Jurkat, Clone E6-1 (cell line): ENCODE measurements around the gene ABCF2.
A peak's percentile ranks its signal among the peaks of the same experiment; 100 is the strongest.

Source experiments
- DNase-seq: peaks from one replicate; pipeline ENCODE4 v3.0.0-alpha.2; 2011; ENCODE audit warnings: low read depth, low spot score
- H3K4me3 ChIP-seq: 2 replicates; pipeline ENCODE4 v1.5.1; 2011; ENCODE audit warnings: mild to moderate bottlenecking, low read length, control low read depth, moderate library complexity

Gene ABCF2

GRCh38 chr7:151185762-151186639, 41.0 kb downstream of the ABCF2 start:
- DNase-seq = no peak

GRCh38 chr7:151181011-151181431, 46.0 kb downstream of the ABCF2 start:
- H3K4me3 ChIP-seq = no peak overlapping the region
- no peak for DNase-seq

More at GRCh38 chr7:151185762-151186639, 41.0 kb downstream of the ABCF2 start:
- no peak overlapping the region for H3K4me3 ChIP-seq

GRCh38 chr7:151179946-151180345, 47.1 kb downstream of the ABCF2 start:
- H3K4me3 ChIP-seq = no peak overlapping the region
- DNase-seq = no peak

- DNase-seq = no peak
- no peak overlapping the region for H3K4me3 ChIP-seq
Observed at GRCh38 chr7:151179287-151179860, 47.6 kb downstream of the ABCF2 start.

GRCh38 chr7:151178831-151179230, 48.2 kb downstream of the ABCF2 start:
- no peak overlapping the region for H3K4me3 ChIP-seq
- DNase-seq = no peak

- no peak for DNase-seq
- no peak overlapping the region for H3K4me3 ChIP-seq
Observed at GRCh38 chr7:151178236-151178635, 48.8 kb downstream of the ABCF2 start.

- no peak overlapping the region for H3K4me3 ChIP-seq
- no peak for DNase-seq
Observed at GRCh38 chr7:151177310-151177709, 49.7 kb downstream of the ABCF2 start.

- H3K4me3 ChIP-seq = no peak overlapping the region
- DNase-seq = no peak
Observed at GRCh38 chr7:151176401-151176800, 50.6 kb downstream of the ABCF2 start.

GRCh38 chr7:151175793-151176311, 51.2 kb downstream of the ABCF2 start:
- H3K4me3 ChIP-seq = no peak overlapping the region
- DNase-seq = no peak

- DNase-seq = no peak
- H3K4me3 ChIP-seq = no peak overlapping the region
Observed at GRCh38 chr7:151175047-151175792, 51.8 kb downstream of the ABCF2 start.

- no peak for DNase-seq
- H3K4me3 ChIP-seq = no peak overlapping the region
Observed at GRCh38 chr7:151174246-151175046, 52.6 kb downstream of the ABCF2 start.

GRCh38 chr7:151173386-151174245, 53.4 kb downstream of the ABCF2 start:
- no peak overlapping the region for H3K4me3 ChIP-seq
- no peak for DNase-seq

GRCh38 chr7:151172273-151173141, 54.5 kb downstream of the ABCF2 start:
- no peak overlapping the region for H3K4me3 ChIP-seq
- peak; percentile 47 for DNase-seq

- no peak overlapping the region for H3K4me3 ChIP-seq
- no peak for DNase-seq
Observed at GRCh38 chr7:151168787-151169162, 58.2 kb downstream of the ABCF2 start.

- no peak for DNase-seq
- peak overlapping the region; percentile 5; the same call in 1 of the 2 replicates for H3K4me3 ChIP-seq
Observed at GRCh38 chr7:151168003-151168786, 58.8 kb downstream of the ABCF2 start.

- H3K4me3 ChIP-seq = peak within 1 kb of the TSS; percentile 5; the same call in 1 of the 2 replicates
Observed at GRCh38 chr7:151167197-151167961, 59.6 kb downstream of the ABCF2 start, which contains the start of gene GBX1. TSS of gene GBX1 (minus strand) at chr7:151167694. CDS start at chr7:151167548, 146 bp downstream.

More at GRCh38 chr7:151167197-151167961, 59.6 kb downstream of the ABCF2 start, which contains the start of gene GBX1:
- DNase-seq = no peak
